Measurements from ENCODE around the gene PHF21A. TPM values are rescaled to one million over a fixed set of nuclear protein-coding genes. Genes with fewer than 3 reads are reported as not detected.
A peak's percentile ranks its signal among the peaks of the same experiment; 100 is the strongest.

The PHF21A gene
- 32.7 TPM for polyA plus RNA-seq (2012; ENCODE audit: insufficient read length, low read depth)

DNA sequence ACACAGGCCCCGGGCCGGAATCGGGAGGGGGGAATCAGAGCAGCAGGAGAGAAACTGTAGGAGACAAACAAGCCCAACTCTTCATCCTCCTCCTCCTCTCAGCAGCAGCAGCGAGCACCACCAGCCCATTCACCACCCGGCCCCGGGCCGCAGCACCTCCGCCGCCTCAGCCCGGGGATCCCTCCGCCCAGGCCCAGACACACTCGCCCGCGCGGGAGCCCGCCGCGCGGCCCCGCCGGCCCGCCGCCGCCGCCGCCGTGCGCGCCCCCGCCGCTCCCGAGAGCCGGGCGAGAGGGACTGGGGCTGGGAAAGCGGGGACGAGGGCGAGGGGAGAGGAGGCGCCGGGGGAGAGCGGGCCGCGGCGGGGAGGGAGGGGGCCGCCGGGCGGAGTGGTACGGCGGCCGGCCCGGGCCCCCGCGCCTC, at the start of gene PHF21A:
Gene PHF21A (minus strand): TSS at position 154 of the 423 bp plus-strand sequence. CDS start 37,235 bp downstream, outside the sequence.
- TF ChIP-seq FOXP2 (optimal IDR thresholded peaks at IDR 0.05; ENCODE audit: borderline replicate concordance, extremely low read depth, extremely low read length, insufficient read depth) (peak; percentile 89), TAF1 (IDR thresholded peaks at IDR 0.05; ENCODE audit: borderline replicate concordance, insufficient read depth, low read length) (peak; percentile 29; the same call in 1 of the 2 replicates), SIN3A (IDR thresholded peaks at IDR 0.05; ENCODE audit: borderline replicate concordance, insufficient read depth, low read length) (0 out of 2 replicates have a peak, but pooled peaks have one; percentile 9), POLR2AphosphoS5 (IDR thresholded peaks at IDR 0.05; ENCODE audit: low read depth, low read length) (0 out of 2 replicates have a peak, but pooled peaks have one; percentile 15)
- TF ChIP-seq, protein P1, sequence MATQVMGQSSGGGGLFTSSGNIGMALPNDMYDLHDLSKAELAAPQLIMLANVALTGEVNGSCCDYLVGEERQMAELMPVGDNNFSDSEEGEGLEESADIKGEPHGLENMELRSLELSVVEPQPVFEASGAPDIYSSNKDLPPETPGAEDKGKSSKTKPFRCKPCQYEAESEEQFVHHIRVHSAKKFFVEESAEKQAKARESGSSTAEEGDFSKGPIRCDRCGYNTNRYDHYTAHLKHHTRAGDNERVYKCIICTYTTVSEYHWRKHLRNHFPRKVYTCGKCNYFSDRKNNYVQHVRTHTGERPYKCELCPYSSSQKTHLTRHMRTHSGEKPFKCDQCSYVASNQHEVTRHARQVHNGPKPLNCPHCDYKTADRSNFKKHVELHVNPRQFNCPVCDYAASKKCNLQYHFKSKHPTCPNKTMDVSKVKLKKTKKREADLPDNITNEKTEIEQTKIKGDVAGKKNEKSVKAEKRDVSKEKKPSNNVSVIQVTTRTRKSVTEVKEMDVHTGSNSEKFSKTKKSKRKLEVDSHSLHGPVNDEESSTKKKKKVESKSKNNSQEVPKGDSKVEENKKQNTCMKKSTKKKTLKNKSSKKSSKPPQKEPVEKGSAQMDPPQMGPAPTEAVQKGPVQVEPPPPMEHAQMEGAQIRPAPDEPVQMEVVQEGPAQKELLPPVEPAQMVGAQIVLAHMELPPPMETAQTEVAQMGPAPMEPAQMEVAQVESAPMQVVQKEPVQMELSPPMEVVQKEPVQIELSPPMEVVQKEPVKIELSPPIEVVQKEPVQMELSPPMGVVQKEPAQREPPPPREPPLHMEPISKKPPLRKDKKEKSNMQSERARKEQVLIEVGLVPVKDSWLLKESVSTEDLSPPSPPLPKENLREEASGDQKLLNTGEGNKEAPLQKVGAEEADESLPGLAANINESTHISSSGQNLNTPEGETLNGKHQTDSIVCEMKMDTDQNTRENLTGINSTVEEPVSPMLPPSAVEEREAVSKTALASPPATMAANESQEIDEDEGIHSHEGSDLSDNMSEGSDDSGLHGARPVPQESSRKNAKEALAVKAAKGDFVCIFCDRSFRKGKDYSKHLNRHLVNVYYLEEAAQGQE (IDR thresholded peaks at IDR 0.05; ENCODE audit: insufficient read depth in 1 of 2, low read depth in 2 of 2, low read length in 2 of 2): peak in 1 of 2 experiments; percentile 59; a peak in 1 of 4 replicates

DNA sequence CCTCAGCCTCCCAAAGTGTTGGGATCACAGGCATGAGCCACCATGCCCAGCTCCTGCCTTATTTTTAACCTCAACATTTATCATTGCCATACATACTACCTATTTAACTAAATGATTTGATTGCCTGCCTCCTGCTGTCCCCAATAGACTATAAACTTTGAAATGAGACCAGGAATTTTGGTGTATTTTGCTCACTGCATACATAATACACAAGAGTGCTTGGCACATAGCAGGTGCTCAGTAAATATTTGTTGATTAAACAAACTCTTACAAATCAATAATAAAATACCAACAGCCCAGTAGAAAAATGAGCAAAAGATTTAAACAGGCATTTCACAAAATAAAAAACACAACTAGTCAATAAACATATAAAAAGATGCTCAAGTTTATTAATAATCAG, 49.5 kb upstream of the PHF21A start:
- no peak for TF ChIP-seq POLR2AphosphoS5 (IDR thresholded peaks at IDR 0.05; ENCODE audit: low read depth, low read length)
- no peak for TF ChIP-seq TAF1 (IDR thresholded peaks at IDR 0.05; ENCODE audit: borderline replicate concordance, insufficient read depth, low read length)
- no peak for TF ChIP-seq FOXP2 (optimal IDR thresholded peaks at IDR 0.05; ENCODE audit: borderline replicate concordance, extremely low read depth, extremely low read length, insufficient read depth)
- TF ChIP-seq, protein P1 (IDR thresholded peaks at IDR 0.05; ENCODE audit: insufficient read depth in 1 of 2, low read depth in 2 of 2, low read length in 2 of 2): no peak
- TF ChIP-seq SIN3A (IDR thresholded peaks at IDR 0.05; ENCODE audit: borderline replicate concordance, insufficient read depth, low read length): no peak

DNA sequence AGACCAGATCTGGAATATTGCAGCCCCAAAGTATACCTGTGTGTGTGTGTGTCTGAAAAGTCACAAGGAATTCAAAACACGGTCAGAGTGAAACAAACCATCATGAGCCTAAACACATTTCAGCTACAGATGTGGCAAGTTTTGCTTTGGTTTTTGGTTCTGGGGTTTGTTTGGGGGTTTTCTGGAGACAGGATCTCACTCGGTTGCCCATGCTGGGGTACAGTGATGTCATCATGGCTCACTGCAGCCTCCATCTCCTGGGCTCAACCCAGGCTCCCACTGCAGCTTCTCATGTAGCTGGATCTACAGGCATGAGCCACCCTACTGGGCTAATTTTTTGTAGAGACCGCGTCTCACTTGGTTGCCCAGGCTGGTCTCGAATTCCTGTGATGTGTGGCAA, 41.4 kb upstream of the PHF21A start:
- no peak for TF ChIP-seq FOXP2 (optimal IDR thresholded peaks at IDR 0.05; ENCODE audit: borderline replicate concordance, extremely low read depth, extremely low read length, insufficient read depth)
- TF ChIP-seq, protein P1 (IDR thresholded peaks at IDR 0.05; ENCODE audit: insufficient read depth in 1 of 2, low read depth in 2 of 2, low read length in 2 of 2): no peak
- no peak for TF ChIP-seq TAF1 (IDR thresholded peaks at IDR 0.05; ENCODE audit: borderline replicate concordance, insufficient read depth, low read length)
- no peak for TF ChIP-seq SIN3A (IDR thresholded peaks at IDR 0.05; ENCODE audit: borderline replicate concordance, insufficient read depth, low read length)
- no peak for TF ChIP-seq POLR2AphosphoS5 (IDR thresholded peaks at IDR 0.05; ENCODE audit: low read depth, low read length)

DNA sequence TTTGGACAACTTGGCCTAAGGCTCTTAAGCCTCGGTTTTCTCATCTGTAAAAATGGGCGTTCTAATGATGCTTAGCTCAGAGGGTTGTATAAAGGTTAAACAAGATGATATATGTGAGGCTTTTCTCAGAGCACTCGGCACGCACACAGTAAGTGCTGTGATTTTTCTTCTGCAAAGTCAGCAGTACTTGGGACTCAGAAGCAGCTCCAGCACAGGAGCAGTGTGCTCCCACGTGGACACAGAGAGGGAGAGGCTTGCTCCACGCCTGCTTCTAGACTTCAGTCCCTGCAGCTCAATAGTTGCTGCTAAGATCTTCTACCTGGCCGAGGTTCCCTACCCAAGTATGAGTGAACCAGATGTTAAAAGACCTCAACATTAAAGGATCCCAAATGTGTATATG, 39.9 kb upstream of the PHF21A start:
- TF ChIP-seq TAF1 (IDR thresholded peaks at IDR 0.05; ENCODE audit: borderline replicate concordance, insufficient read depth, low read length): no peak
- no peak for TF ChIP-seq POLR2AphosphoS5 (IDR thresholded peaks at IDR 0.05; ENCODE audit: low read depth, low read length)
- TF ChIP-seq FOXP2 (optimal IDR thresholded peaks at IDR 0.05; ENCODE audit: borderline replicate concordance, extremely low read depth, extremely low read length, insufficient read depth): no peak
- TF ChIP-seq SIN3A (IDR thresholded peaks at IDR 0.05; ENCODE audit: borderline replicate concordance, insufficient read depth, low read length): no peak
- TF ChIP-seq, protein P1 (IDR thresholded peaks at IDR 0.05; ENCODE audit: insufficient read depth in 1 of 2, low read depth in 2 of 2, low read length in 2 of 2): no peak

Data from PFSK-1 (cell line).